Adrenal gland (tissue), 5 donors: Measurements from ENCODE around the gene NR4A1.

ENCODE experiments used
- CTCF ChIP-seq, 6 experiments: fragments of 450-650 bp in 4 of 6; fragments of 200-600 bp in 2 of 6; sonication (generic) in 1 of 6; IDR thresholded peaks; 1 replicate in 5 of 6; 2 replicates in 1 of 6; pipeline versions ENCODE4 v1.5.1 to v1.8.0; 2016 to 2021; ENCODE audit warnings: antibody characterized with exemption in 6 of 6, mild to moderate bottlenecking in 2 of 6, moderate library complexity in 1 of 6
- POLR2A ChIP-seq, 2 donors: fragments of 450-650 bp; IDR thresholded peaks; one replicate each; pipeline ENCODE4 v1.6.1; 2017; ENCODE audit warnings: antibody characterized with exemption in 2 of 2, mild to moderate bottlenecking in 2 of 2, moderate library complexity in 1 of 2
- donor health status: DM: no; HTN: no; CAD: no.

GRCh38 chr12:52003591-52003990 lies 47.7 kb upstream of the NR4A1 start:
- no peak for TF ChIP-seq CTCF (IDR thresholded peaks at IDR 0.05)
- no peak for TF ChIP-seq POLR2A (IDR thresholded peaks at IDR 0.05)
